GM11168 (cell line): Measurements from ENCODE around the gene CELA1.
"Not testable (repeated sequence)": the region's sequence is repeated elsewhere in the genome, so short reads cannot be mapped to it uniquely, and the experiment has no call there.

Experiments
- in situ Hi-C: fragments of 300-500 bp; cut with MboI; formaldehyde crosslinking; loops from one replicate; pipeline ENCODE4 v1.12.0; 2022; ENCODE audit warnings: low sequenced_read_pairs; ENCODE audit not compliant: unreplicated experiment

Gene CELA1

GRCh38 chr12:51321882-51322281 lies 24.6 kb downstream of the CELA1 start:
- in situ Hi-C loops, result no loop called here

GRCh38 chr12:51320695-51321320 lies 25.7 kb downstream of the CELA1 start:
- in situ Hi-C loops, result no loop called here

- in situ Hi-C loops, result no loop called here
Measured at GRCh38 chr12:51320311-51320694, 26.2 kb downstream of the CELA1 start.

- in situ Hi-C loops, result no loop called here
Measured at GRCh38 chr12:51318846-51319599, 27.5 kb downstream of the CELA1 start.

GRCh38 chr12:51318057-51318806 lies 28.2 kb downstream of the CELA1 start:
- in situ Hi-C loops, result not testable (repeated sequence)

GRCh38 chr12:51311389-51311788 lies 35.1 kb downstream of the CELA1 start:
- in situ Hi-C loops, result no loop called here

GRCh38 chr12:51307655-51308593 lies 38.6 kb downstream of the CELA1 start:
- in situ Hi-C loops, result no loop called here

- in situ Hi-C loops, result no loop called here
Measured at GRCh38 chr12:51306507-51306906, 40.0 kb downstream of the CELA1 start.

- in situ Hi-C loops, result not testable (repeated sequence)
Measured at GRCh38 chr12:51300768-51301167, 45.7 kb downstream of the CELA1 start.

- in situ Hi-C loops, result no loop called here
Measured at GRCh38 chr12:51295651-51296050, 50.8 kb downstream of the CELA1 start.

GRCh38 chr12:51294097-51294496 lies 52.4 kb downstream of the CELA1 start:
- in situ Hi-C loops, result not testable (repeated sequence)

- in situ Hi-C loops, result no loop called here
Measured at GRCh38 chr12:51293696-51294095, 52.8 kb downstream of the CELA1 start.

- in situ Hi-C loops, result not testable (repeated sequence)
Measured at GRCh38 chr12:51291603-51292513, 54.6 kb downstream of the CELA1 start.

GRCh38 chr12:51285843-51286242 lies 60.6 kb downstream of the CELA1 start:
- in situ Hi-C loops, result no loop called here

- in situ Hi-C loops, result no loop called here
Measured at GRCh38 chr12:51281202-51281924, 65.1 kb downstream of the CELA1 start.
